GM12874 (cell line): ENCODE data around the gene CTNNA3.

Source experiments
- TF ChIP-seq, protein P1 (sequence below): IDR thresholded peaks from 2 replicates; pipeline ENCODE4 v1.5.1; 2011; ENCODE audit warnings: low read depth, mild to moderate bottlenecking, control low read depth, low read length, moderate library complexity; ENCODE audit not compliant: insufficient read depth

The CTNNA3 gene

DNA sequence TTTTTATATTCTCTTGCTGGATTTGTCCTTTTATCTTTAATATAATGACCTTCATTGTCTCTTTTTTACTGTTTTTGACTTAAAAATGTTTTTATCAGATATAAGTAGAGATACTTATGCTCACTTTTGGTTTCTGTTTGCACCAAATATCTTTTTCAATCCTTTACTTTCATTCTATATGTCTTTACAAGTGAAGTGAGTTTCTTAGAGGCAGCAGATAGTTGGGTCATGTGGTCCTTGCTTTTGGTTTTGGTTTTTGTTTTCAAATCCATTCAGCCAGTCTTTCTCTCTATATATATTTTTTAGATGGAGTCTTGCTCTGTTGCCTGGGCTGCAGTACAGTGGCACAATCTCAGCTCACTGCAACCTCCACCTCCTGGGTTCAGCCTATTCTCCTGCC is 1702.5 kb downstream of the CTNNA3 start:
- TF ChIP-seq, protein P1, sequence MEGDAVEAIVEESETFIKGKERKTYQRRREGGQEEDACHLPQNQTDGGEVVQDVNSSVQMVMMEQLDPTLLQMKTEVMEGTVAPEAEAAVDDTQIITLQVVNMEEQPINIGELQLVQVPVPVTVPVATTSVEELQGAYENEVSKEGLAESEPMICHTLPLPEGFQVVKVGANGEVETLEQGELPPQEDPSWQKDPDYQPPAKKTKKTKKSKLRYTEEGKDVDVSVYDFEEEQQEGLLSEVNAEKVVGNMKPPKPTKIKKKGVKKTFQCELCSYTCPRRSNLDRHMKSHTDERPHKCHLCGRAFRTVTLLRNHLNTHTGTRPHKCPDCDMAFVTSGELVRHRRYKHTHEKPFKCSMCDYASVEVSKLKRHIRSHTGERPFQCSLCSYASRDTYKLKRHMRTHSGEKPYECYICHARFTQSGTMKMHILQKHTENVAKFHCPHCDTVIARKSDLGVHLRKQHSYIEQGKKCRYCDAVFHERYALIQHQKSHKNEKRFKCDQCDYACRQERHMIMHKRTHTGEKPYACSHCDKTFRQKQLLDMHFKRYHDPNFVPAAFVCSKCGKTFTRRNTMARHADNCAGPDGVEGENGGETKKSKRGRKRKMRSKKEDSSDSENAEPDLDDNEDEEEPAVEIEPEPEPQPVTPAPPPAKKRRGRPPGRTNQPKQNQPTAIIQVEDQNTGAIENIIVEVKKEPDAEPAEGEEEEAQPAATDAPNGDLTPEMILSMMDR, result no peak

DNA sequence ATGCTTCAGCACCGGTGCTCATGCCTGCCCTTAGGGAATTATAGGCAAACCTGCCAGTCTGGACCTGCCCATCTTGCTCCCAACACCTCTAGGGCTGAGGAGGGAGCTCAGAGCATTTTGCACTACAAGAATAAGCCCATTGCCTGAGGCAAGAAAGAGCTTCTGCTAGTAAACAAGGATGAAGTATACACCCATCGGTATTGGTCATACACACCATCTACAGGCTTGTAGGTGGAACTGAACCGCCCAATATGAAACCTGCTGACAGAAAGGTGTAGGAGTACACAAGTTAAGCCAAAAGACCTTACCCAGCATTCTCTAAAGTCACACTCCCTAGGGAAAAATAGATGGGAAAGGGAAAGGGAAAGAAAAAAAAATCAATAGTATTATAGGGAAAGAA is 1727.1 kb downstream of the CTNNA3 start:
- TF ChIP-seq, protein P1, result no peak

DNA sequence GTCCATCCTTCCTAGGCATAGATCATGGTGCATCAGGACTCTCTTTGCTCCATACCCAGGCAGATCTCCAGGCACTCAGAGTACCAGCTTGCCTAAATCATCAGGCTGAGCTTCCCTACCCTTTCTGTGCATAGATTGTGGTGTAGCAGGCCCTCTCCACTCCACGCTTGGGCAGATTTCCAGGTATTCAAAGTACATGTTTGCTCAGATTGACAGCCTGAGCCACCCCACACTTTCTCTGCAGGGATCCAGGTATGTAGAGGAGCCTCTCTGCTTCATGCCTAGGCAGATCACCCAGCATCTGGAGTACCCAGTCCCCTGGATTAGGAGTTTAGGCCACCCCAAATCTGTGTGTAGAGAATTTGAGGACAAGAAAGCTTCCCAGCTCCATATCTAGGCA is 1727.6 kb downstream of the CTNNA3 start:
- TF ChIP-seq, protein P1, result no peak

DNA sequence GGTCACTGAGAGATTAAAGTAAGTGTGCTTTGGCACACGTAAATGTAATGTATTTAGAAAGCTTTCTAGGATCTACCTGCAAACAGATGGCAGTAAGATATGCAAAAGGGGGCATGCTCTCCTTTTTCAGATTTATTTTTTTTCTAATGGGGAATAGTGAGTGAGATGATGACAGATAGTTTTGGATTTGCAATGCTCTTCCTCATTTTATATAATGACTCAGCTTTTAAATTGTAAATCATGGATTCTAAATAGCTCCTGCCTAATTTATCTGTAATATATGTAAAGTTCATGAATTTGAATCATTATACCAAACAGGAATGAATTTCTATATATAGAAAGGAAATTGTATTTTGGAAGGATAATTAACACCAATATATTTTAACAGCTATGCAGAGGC is 1731.8 kb downstream of the CTNNA3 start:
- TF ChIP-seq, protein P1, result no peak

DNA sequence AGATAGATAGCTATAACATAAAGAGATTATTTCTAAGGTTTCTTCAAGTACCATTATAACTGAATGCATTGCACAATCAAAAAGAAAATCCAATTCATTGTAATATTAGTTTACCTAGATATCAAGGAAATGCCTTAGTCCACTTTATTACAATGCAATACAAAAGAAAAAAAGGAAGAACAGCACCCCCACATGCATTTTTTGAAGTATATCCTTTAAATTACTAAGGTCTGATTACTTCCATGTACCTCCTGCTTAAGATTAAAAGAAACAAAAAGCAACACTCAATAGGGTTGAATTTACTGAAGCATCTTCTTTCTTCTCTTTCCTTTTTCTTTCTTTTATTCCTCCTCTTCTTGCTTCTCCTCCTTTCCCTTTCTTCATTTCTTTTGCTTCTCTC is 1743.9 kb downstream of the CTNNA3 start:
- TF ChIP-seq, protein P1, result no peak

DNA sequence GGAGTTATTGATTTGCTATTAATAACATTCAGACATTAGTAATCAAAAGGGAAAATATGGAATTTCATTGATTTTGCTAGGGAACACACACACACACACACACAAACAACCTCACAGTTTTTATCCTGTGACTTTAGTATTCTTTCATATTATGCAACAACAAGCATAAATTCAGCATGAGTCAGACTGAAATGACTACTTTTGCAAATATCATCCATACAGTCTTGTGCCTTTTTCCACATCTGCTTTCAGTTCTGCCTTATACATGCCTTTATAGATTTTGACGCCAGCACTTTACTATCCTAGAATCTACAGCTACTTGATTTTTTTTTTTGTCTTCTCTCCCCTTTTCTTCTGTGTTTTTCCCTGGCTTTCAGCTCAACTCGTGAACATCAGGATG is 1745.9 kb downstream of the CTNNA3 start:
- TF ChIP-seq, protein P1, result no peak

DNA sequence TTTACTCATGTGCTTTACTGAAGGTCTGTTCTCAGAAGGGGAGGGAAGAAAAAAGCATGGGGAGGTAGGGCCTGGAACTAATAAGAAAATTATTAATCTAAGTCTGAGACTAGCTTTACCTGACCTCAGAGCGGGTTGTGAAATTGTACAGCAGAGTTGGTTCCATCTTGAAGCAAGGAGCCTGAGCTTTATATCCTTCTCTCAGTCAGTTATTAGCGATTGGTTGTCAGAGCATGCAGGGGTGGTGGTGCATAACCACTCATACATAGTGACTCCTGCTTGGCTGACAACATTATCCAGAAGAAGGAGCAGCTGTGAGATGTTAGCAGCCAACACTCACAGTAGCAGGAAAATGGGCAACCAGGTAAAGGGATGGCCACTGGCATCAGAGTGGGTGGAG is 1746.5 kb downstream of the CTNNA3 start:
- TF ChIP-seq, protein P1, result no peak

DNA sequence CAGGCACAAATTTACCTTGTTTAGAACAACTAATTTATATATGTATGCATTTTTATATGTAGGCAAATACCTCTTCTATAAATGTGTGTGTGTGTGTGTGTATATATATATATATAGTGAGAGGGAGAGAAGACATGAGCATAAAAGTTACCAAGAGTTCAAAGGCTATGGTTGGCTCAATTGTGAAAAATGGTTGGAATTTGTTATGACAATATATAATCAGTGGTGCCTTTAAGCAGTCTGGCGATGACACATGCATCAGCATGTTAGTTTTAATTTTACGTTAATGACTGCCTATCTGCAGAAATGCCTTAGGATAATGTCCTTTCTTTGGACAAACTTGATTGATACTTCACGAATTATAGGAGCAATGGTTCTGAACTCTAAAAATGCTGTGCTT is 1750.9 kb downstream of the CTNNA3 start:
- TF ChIP-seq, protein P1, result no peak
